ENCODE measurements around the gene GAB3.
"Not testable (repeated sequence)": the region's sequence is repeated elsewhere in the genome, so short reads cannot be mapped to it uniquely, and the experiment has no call there.

GAB3 gene

GRCh38 chrX:154655346-154655745, 95.5 kb downstream of the GAB3 start:
- no peak for DNase-seq

GRCh38 chrX:154654925-154655324, 96.0 kb downstream of the GAB3 start:
- no peak for DNase-seq

GRCh38 chrX:154654372-154654771, 96.5 kb downstream of the GAB3 start:
- no peak for DNase-seq

GRCh38 chrX:154653413-154653812, 97.5 kb downstream of the GAB3 start, which contains the start of gene CTAG2:
CTAG2 (minus strand) TSS chrX:154653579; CDS start chrX:154653515, 64 bp downstream.
- DNase-seq: not testable (repeated sequence)

GRCh38 chrX:154653048-154653401, 97.9 kb downstream of the GAB3 start:
- DNase-seq: no peak

GRCh38 chrX:154652311-154653047, 98.4 kb downstream of the GAB3 start:
- DNase-seq: no peak

- DNase-seq: no peak
Observed at GRCh38 chrX:154650221-154650510, 100.7 kb downstream of the GAB3 start.

- DNase-seq: no peak
Observed at GRCh38 chrX:154649503-154650220, 101.2 kb downstream of the GAB3 start.

GRCh38 chrX:154648931-154649330, 101.9 kb downstream of the GAB3 start:
- DNase-seq: no peak

- not testable (repeated sequence) for DNase-seq
Observed at GRCh38 chrX:154645745-154646378, 105.0 kb downstream of the GAB3 start.

GRCh38 chrX:154643708-154644107, 107.2 kb downstream of the GAB3 start:
- DNase-seq: not testable (repeated sequence)

GRCh38 chrX:154641740-154642139, 109.1 kb downstream of the GAB3 start:
- DNase-seq: not testable (repeated sequence)

- DNase-seq: not testable (repeated sequence)
Observed at GRCh38 chrX:154633661-154634060, 117.2 kb downstream of the GAB3 start.

GRCh38 chrX:154630949-154631348, 119.9 kb downstream of the GAB3 start:
- DNase-seq: not testable (repeated sequence)

- DNase-seq: not testable (repeated sequence)
Observed at GRCh38 chrX:154628960-154629359, 121.9 kb downstream of the GAB3 start.

Data from CD4-positive, alpha-beta T cell treated with Interferon alpha-2 for 1 hour (primary cell).